H1 (cell line): ENCODE measurements around the gene FMN2. TPM values are rescaled to one million over a fixed set of nuclear protein-coding genes. Genes with fewer than 3 reads are reported as not detected.

Source experiments
- CTCF ChIA-PET: fragments of 300-600 bp; sonication (Branson Sonifier 250); formaldehyde crosslinking; loops from one replicate; lab custom pipeline; 2021; ENCODE audit not compliant: partially characterized antibody; lab: Charles Lee
- POLR2A ChIA-PET: fragments of 300-600 bp; sonication (Branson Sonifier 250); formaldehyde crosslinking; loops from one replicate; lab custom pipeline; 2021; ENCODE audit warnings: inconsistent platforms; ENCODE audit not compliant: partially characterized antibody; lab: Charles Lee
- DNase-seq, 2 experiments: peaks; one replicate each; pipeline versions ENCODE4 v3.0.0 to v3.0.0-alpha.2; 2010 to 2022; ENCODE audit warnings: low spot score in 2 of 2, low read depth in 1 of 2, mixed read lengths in 1 of 2
- FAIRE-seq: peaks from 2 replicates; lab custom pipeline; 2011; peaks lifted over from hg19 to GRCh38; lab: Jason Lieb, UNC
- H2AFZ ChIP-seq: 2 replicates; pipeline ENCODE4 v1.8.1; 2012; ENCODE audit warnings: low read length, inconsistent platforms
- H2AK5ac ChIP-seq: 2 replicates; pipeline ENCODE4 v1.6.1; 2013; ENCODE audit warnings: low read depth, low read length
- H2BK120ac ChIP-seq: replicated peaks from 2 replicates; pipeline ENCODE3; 2013; ENCODE audit warnings: low read depth, low read length, inconsistent platforms
- H2BK12ac ChIP-seq: 2 replicates; pipeline ENCODE4 v1.6.1; 2013; ENCODE audit warnings: low read depth, low read length
- H2BK15ac ChIP-seq: 2 replicates; pipeline ENCODE4 v1.6.1; 2013; ENCODE audit warnings: low read length
- H2BK20ac ChIP-seq: 2 replicates; pipeline ENCODE4 v1.6.1; 2013; ENCODE audit warnings: low read length
- H2BK5ac ChIP-seq: 2 replicates; pipeline ENCODE4 v1.6.1; 2013; ENCODE audit warnings: low read depth, low read length
- H3K14ac ChIP-seq: 2 replicates; pipeline ENCODE4 v1.6.1; 2013; ENCODE audit warnings: inconsistent platforms; ENCODE audit not compliant: insufficient read length
- H3K18ac ChIP-seq: 2 replicates; pipeline ENCODE4 v1.6.1; 2013; ENCODE audit warnings: low read length; ENCODE audit errors: extremely low read depth
- H3K23ac ChIP-seq: 2 replicates; pipeline ENCODE4 v1.6.1; 2013; ENCODE audit warnings: inconsistent platforms; ENCODE audit not compliant: insufficient read length
- H3K23me2 ChIP-seq: 2 replicates; pipeline ENCODE4 v1.6.1; 2013; ENCODE audit warnings: low read depth, low read length
- H3K27ac ChIP-seq: 2 replicates; pipeline ENCODE4 v1.6.1; 2011; ENCODE audit warnings: low read depth, low read length, inconsistent platforms
- H3K27me3 ChIP-seq, 4 experiments: replicated peaks in 1 of 4; 1 replicate in 1 of 4; 2 replicates in 3 of 4; pipeline versions ENCODE4 v1.6.1 to v1.8.1; 2011 to 2013; ENCODE audit warnings: low read length in 3 of 4, mild to moderate bottlenecking in 3 of 4, inconsistent platforms in 2 of 4, mixed read lengths in 2 of 4, moderate library complexity in 1 of 4; ENCODE audit not compliant: control insufficient read depth in 3 of 4, insufficient read depth in 3 of 4; ENCODE audit errors: extremely low read depth in 1 of 4
- H3K36me3 ChIP-seq, 4 experiments: 2 replicates each; pipeline versions ENCODE4 v1.6.1 to v1.8.1; 2011 to 2013; ENCODE audit warnings: mild to moderate bottlenecking in 4 of 4, low read length in 3 of 4, moderate library complexity in 2 of 4, control low read depth in 1 of 4, inconsistent platforms in 1 of 4; ENCODE audit not compliant: insufficient read depth in 4 of 4, control insufficient read depth in 2 of 4
- H3K4ac ChIP-seq: replicated peaks from 2 replicates; pipeline ENCODE3; 2013; ENCODE audit warnings: low read length, low read depth, mixed read lengths, inconsistent platforms; ENCODE audit not compliant: insufficient read length
- H3K4me1 ChIP-seq, 4 experiments: replicated peaks in 1 of 4; 1 replicate in 1 of 4; 2 replicates in 3 of 4; pipeline versions ENCODE4 v1.6.1 to v1.8.1; 2011 to 2013; ENCODE audit warnings: low read length in 3 of 4, inconsistent platforms in 2 of 4, mixed read lengths in 1 of 4; ENCODE audit not compliant: insufficient read depth in 4 of 4, control insufficient read depth in 3 of 4
- H3K4me2 ChIP-seq, 2 experiments: 2 replicates each; pipeline versions ENCODE4 v1.6.1 to v1.8.1; 2011 to 2013; ENCODE audit warnings: low read depth in 2 of 2, low read length in 2 of 2, control low read depth in 1 of 2, inconsistent platforms in 1 of 2, mild to moderate bottlenecking in 1 of 2; ENCODE audit not compliant: insufficient read depth in 1 of 2
- H3K4me3 ChIP-seq, 4 experiments: fragments of 200-600, 300-600 bp in 1 of 4; sonication (generic), shearing (Covaris generic), sonication (Bioruptor Twin) in 1 of 4; 2 replicates each; pipeline versions ENCODE4 v1.5.1 to v1.8.1; 2011 to 2016; ENCODE audit warnings: low read length in 4 of 4, low read depth in 3 of 4, control low read depth in 2 of 4, inconsistent platforms in 2 of 4, mild to moderate bottlenecking in 2 of 4, mixed read lengths in 1 of 4, moderate library complexity in 1 of 4; ENCODE audit not compliant: insufficient read depth in 2 of 4; ENCODE audit errors: extremely low read depth in 1 of 4
- H3K56ac ChIP-seq: replicated peaks from 2 replicates; pipeline ENCODE3; 2013; ENCODE audit warnings: low read depth, mild to moderate bottlenecking, mixed read lengths, low read length, inconsistent platforms; ENCODE audit not compliant: insufficient read length
- H3K79me1 ChIP-seq: 2 replicates; pipeline ENCODE4 v1.6.1; 2013; ENCODE audit warnings: low read depth, low read length, control low read depth
- H3K79me2 ChIP-seq, 2 experiments: 2 replicates each; pipeline versions ENCODE4 v1.6.1 to v1.8.1; 2012 to 2013; ENCODE audit warnings: low read length in 2 of 2, mild to moderate bottlenecking in 2 of 2, inconsistent platforms in 1 of 2; ENCODE audit not compliant: insufficient read depth in 2 of 2, control insufficient read depth in 1 of 2
- H3K9ac ChIP-seq, 4 experiments: replicated peaks in 1 of 4; 1 replicate in 1 of 4; 2 replicates in 3 of 4; pipeline versions ENCODE4 v1.6.1 to v1.8.1; 2011 to 2013; ENCODE audit warnings: low read depth in 3 of 4, low read length in 3 of 4, control low read depth in 2 of 4, mild to moderate bottlenecking in 2 of 4, moderate library complexity in 2 of 4, inconsistent platforms in 1 of 4; ENCODE audit errors: extremely low read depth in 1 of 4
- H3K9me3 ChIP-seq, 2 experiments: 2 replicates each; pipeline versions ENCODE4 v1.6.1 to v1.8.1; 2012 to 2013; ENCODE audit warnings: mild to moderate bottlenecking in 2 of 2, moderate library complexity in 2 of 2, control low read depth in 1 of 2, inconsistent platforms in 1 of 2, low read depth in 1 of 2, low read length in 1 of 2, mixed read lengths in 1 of 2; ENCODE audit not compliant: insufficient read depth in 2 of 2
- H4K20me1 ChIP-seq, 2 experiments: replicated peaks in 1 of 2; 2 replicates each; pipeline versions ENCODE3 to v1.8.1; 2011 to 2013; ENCODE audit warnings: inconsistent platforms in 2 of 2, low read length in 2 of 2, mild to moderate bottlenecking in 1 of 2; ENCODE audit not compliant: insufficient read depth in 2 of 2, control insufficient read depth in 1 of 2
- H4K5ac ChIP-seq: 2 replicates; pipeline ENCODE4 v1.6.1; 2013; ENCODE audit warnings: low read length, low read depth, mixed read lengths, inconsistent platforms; ENCODE audit not compliant: insufficient read length
- H4K8ac ChIP-seq: 2 replicates; pipeline ENCODE4 v1.8.0; 2013; ENCODE audit warnings: mild to moderate bottlenecking, moderate library complexity, low read length, inconsistent platforms; ENCODE audit not compliant: insufficient read depth; ENCODE audit errors: extremely low read depth
- H4K91ac ChIP-seq: replicated peaks from 2 replicates; pipeline ENCODE3; 2013; ENCODE audit warnings: low read length, mixed read lengths, inconsistent platforms; ENCODE audit not compliant: insufficient read length
- ATF3 ChIP-seq: IDR thresholded peaks from 2 replicates; pipeline ENCODE4 v1.6.1; 2011; ENCODE audit warnings: low read depth, mild to moderate bottlenecking, low read length; ENCODE audit not compliant: insufficient read depth
- BRCA1 ChIP-seq: IDR thresholded peaks from 2 replicates; pipeline ENCODE4 v1.6.1; 2012; ENCODE audit warnings: low read depth, low read length, improper control_type of control experiment
- CTBP2 ChIP-seq: IDR thresholded peaks from 2 replicates; pipeline ENCODE4 v1.7.0; 2011; ENCODE audit warnings: borderline replicate concordance, mild to moderate bottlenecking, moderate library complexity, mixed read lengths, low read length; ENCODE audit not compliant: insufficient read depth, insufficient read length
- FOSL1 ChIP-seq: IDR thresholded peaks from 2 replicates; pipeline ENCODE4 v1.6.1; 2011; ENCODE audit warnings: mild to moderate bottlenecking, low read depth, low read length, moderate library complexity; ENCODE audit not compliant: insufficient read depth
- GTF2F1 ChIP-seq: IDR thresholded peaks from 2 replicates; pipeline ENCODE4 v1.6.1; 2012; ENCODE audit warnings: low read depth, low read length, improper control_type of control experiment, borderline replicate concordance
- HDAC6 ChIP-seq: IDR thresholded peaks from one replicate; pipeline ENCODE4 v1.7.1; 2012; ENCODE audit warnings: low read depth, mild to moderate bottlenecking, inconsistent platforms, low read length, moderate library complexity
- PHF8 ChIP-seq: fragments of 200-600 bp; sonication (generic); conservative IDR thresholded peaks from 2 replicates; pipeline ENCODE4 v1.7.1; 2012; ENCODE audit warnings: low read depth, mild to moderate bottlenecking, inconsistent platforms, low read length, moderate library complexity
- POLR2A ChIP-seq, 2 experiments: IDR thresholded peaks; 1 replicate in 1 of 2; 2 replicates in 1 of 2; pipeline ENCODE4 v1.6.1; 2011; ENCODE audit warnings: low read depth in 2 of 2, low read length in 2 of 2, mild to moderate bottlenecking in 2 of 2; ENCODE audit errors: control extremely low read depth in 1 of 2
- POLR2AphosphoS5 ChIP-seq: IDR thresholded peaks from 2 replicates; pipeline ENCODE4 v1.6.1; 2011; ENCODE audit warnings: low read depth, low read length
- POU5F1 ChIP-seq: IDR thresholded peaks from 2 replicates; pipeline ENCODE4 v1.6.1; 2011; ENCODE audit warnings: low read depth, mild to moderate bottlenecking, low read length, moderate library complexity
- RAD21 ChIP-seq, 2 experiments: IDR thresholded peaks in 1 of 2; conservative IDR thresholded peaks in 1 of 2; 2 replicates each; pipeline ENCODE4 v1.6.1; 2011; ENCODE audit warnings: low read depth in 2 of 2, low read length in 2 of 2, improper control_type of control experiment in 1 of 2, inconsistent platforms in 1 of 2, mild to moderate bottlenecking in 1 of 2, moderate library complexity in 1 of 2
- SAP30 ChIP-seq: fragments of 300-600 bp; sonication (generic); IDR thresholded peaks from 2 replicates; pipeline ENCODE4 v1.7.1; 2012; ENCODE audit warnings: low read length, moderate library complexity, mild to moderate bottlenecking, inconsistent platforms; ENCODE audit not compliant: insufficient read depth, insufficient replicate concordance
- SIX5 ChIP-seq: IDR thresholded peaks from 2 replicates; pipeline ENCODE4 v1.6.1; 2011; ENCODE audit warnings: mild to moderate bottlenecking, low read depth, low read length
- TAF1 ChIP-seq: IDR thresholded peaks from 2 replicates; pipeline ENCODE4 v1.6.1; 2011; ENCODE audit warnings: mild to moderate bottlenecking, low read depth, low read length
- YY1 ChIP-seq: IDR thresholded peaks from 2 replicates; pipeline ENCODE4 v1.6.1; 2011; ENCODE audit warnings: low read depth, mild to moderate bottlenecking, low read length
- WGBS, 2 experiments: shearing (Covaris generic) in 1 of 2; methylation state at CpG; one replicate each; pipeline versions ENCODE4 v1.1.6 to v1.1.7; 2013 to 2015; ENCODE audit warnings: low lambda C conversion rate in 2 of 2, mixed read lengths in 2 of 2, inconsistent platforms in 1 of 2, low coverage in 1 of 2, missing lambda C conversion rate in 1 of 2; ENCODE audit not compliant: insufficient replicate concordance in 2 of 2, insufficient coverage in 1 of 2, insufficient read length in 1 of 2; ENCODE audit errors: extremely low coverage in 1 of 2, missing lambda C conversion rate in 1 of 2; 5-methylcytosine and 5-hydroxymethylcytosine counted together
- polyA plus RNA-seq, 7 experiments: library from polyadenylated mRNA; depleted of rRNA in 3 of 7; stranded (reverse) in 5 of 7; unstranded in 2 of 7; fragments of >200 nt in 5 of 7; fragments of 200-250 nt in 2 of 7; gene quantifications; 1 replicate in 5 of 7; 2 replicates in 1 of 7; 4 replicates in 1 of 7; pipeline versions ENCODE4 v1.2.1 to v1.2.3, GENCODE V29; 2011 to 2013; ENCODE audit warnings: missing spikeins in 2 of 7, mixed read lengths in 2 of 7
- total RNA-seq: library from RNA; stranded (reverse); fragmentation: NEBNext Ultra II Directional; extraction: Animal tissue kit (Norgen Biotek cat#: 25700); gene quantifications from 2 replicates; pipeline ENCODE4 v1.2.1, GENCODE V29; 2021

The FMN2 gene
- total and polyA plus RNA-seq, 2 of the 8 experiments (the other 6 are each of a cell fraction or from before 2014, with no cell fraction given), result 0.83 to 2.0 TPM

GRCh38 chr1:240515505-240515904 is 423.8 kb downstream of the FMN2 start:
- no peaks in the 10 kb centered on the region for H3K79me2 ChIP-seq
- CTCF ChIA-PET, result interaction anchor here (0.8 kb wide), 1 partner anchor 489 kb away, joined by 5 read pairs; no protein-coding TSS in a partner anchor
- H2BK5ac ChIP-seq, result no peak overlapping the region
- H3K4ac ChIP-seq, result no peak overlapping the region
- H3K56ac ChIP-seq, result no peak overlapping the region
- no peaks in the 10 kb centered on the region for H3K27me3 ChIP-seq
- FAIRE-seq, result no peak
- H2BK120ac ChIP-seq, result no peak overlapping the region
- no peaks in the 10 kb centered on the region for H3K4me1 ChIP-seq
- H4K8ac ChIP-seq, result no peak overlapping the region
- no peak overlapping the region for H3K23ac ChIP-seq
- H3K4me3 ChIP-seq, result no peak overlapping the region
- no peak overlapping the region for H3K27ac ChIP-seq
- no peaks in the 10 kb centered on the region for H3K23me2 ChIP-seq
- H4K20me1 ChIP-seq, result no peaks in the 10 kb centered on the region
- H2AK5ac ChIP-seq, result no peak overlapping the region
- H2BK20ac ChIP-seq, result no peak overlapping the region
- H2BK12ac ChIP-seq, result no peak overlapping the region
- WGBS, 2 experiments, result 76% methylated on average over 1 of the region's 1 CpG; no CpG with 5 or more reads in 1 of the 2 experiments
- no peak overlapping the region for H3K14ac ChIP-seq
- H2BK15ac ChIP-seq, result no peak overlapping the region
- H2AFZ ChIP-seq, result no peak overlapping the region
- no peak for DNase-seq
- no peak overlapping the region for H3K9ac ChIP-seq
- no peaks in the 10 kb centered on the region for H3K9me3 ChIP-seq
- H3K79me1 ChIP-seq, result no peaks in the 10 kb centered on the region
- no peak overlapping the region for H3K18ac ChIP-seq
- no peaks in the 10 kb centered on the region for H3K36me3 ChIP-seq
- H4K91ac ChIP-seq, result no peak overlapping the region
- no peak overlapping the region for H4K5ac ChIP-seq
- no peak overlapping the region for H3K4me2 ChIP-seq
- POLR2A ChIA-PET, result no interaction called here
- TF ChIP-seq POLR2A (IDR thresholded peaks at IDR 0.05; ENCODE audit: control extremely low read depth in 1 of 2, low read depth in 2 of 2, low read length in 2 of 2) (no peak), PHF8 (no peak), SIX5 (no peak), YY1 (no peak), CTBP2 (no peak), ATF3 (no peak), POLR2AphosphoS5 (no peak), BRCA1 (no peak), SAP30 (no peak), TAF1 (no peak), GTF2F1 (no peak), RAD21 (IDR thresholded peaks at IDR 0.05 in 1 of 2, conservative IDR thresholded peaks at IDR 0.05 in 1 of 2; ENCODE audit: low read depth in 2 of 2, low read length in 2 of 2) (no peak), HDAC6 (no peak), POU5F1 (no peak), FOSL1 (no peak)
